ENCODE measurements around the gene DNHD1. TPM values are rescaled to one million over a fixed set of nuclear protein-coding genes. Genes with fewer than 3 reads are reported as not detected.

Gene DNHD1
- total RNA-seq, 2 donors from 2014 or later = 7.4 to 11.8 TPM

- TF ChIP-seq CTCF (IDR thresholded peaks at IDR 0.05) = no peak
These were observed 49.0 kb downstream of the DNHD1 start for GRCh38 chr11:6545917-6546605.

GRCh38 chr11:6546735-6547134 lies 49.7 kb downstream of the DNHD1 start:
- Histone ChIP-seq H3K9ac (ENCODE audit: low read depth in 2 of 2, low read length in 2 of 2) (no peak overlapping the region), H3K27ac (no peak overlapping the region), H3K36me3 (peaks cover 3% of the 10 kb centered on the region), H3K9me3 (no peaks in the 10 kb centered on the region), H3K4me3 (no peak overlapping the region), H3K4me1 (no peaks in the 10 kb centered on the region), H3K27me3 (no peaks in the 10 kb centered on the region)
- no peak for DNase-seq
- no peak for TF ChIP-seq CTCF (IDR thresholded peaks at IDR 0.05)
- intact Hi-C loops (cut with DNase I) = no loop called here

More at GRCh38 chr11:6545917-6546605, 49.0 kb downstream of the DNHD1 start:
- H3K27ac ChIP-seq = no peak overlapping the region
- no peak overlapping the region for H3K4me3 ChIP-seq
- no peaks in the 10 kb centered on the region for H3K9me3 ChIP-seq
- no peak for DNase-seq
- H3K9ac ChIP-seq (ENCODE audit: low read depth in 2 of 2, low read length in 2 of 2) = no peak overlapping the region
- H3K4me1 ChIP-seq = no peaks in the 10 kb centered on the region
- no peaks in the 10 kb centered on the region for H3K27me3 ChIP-seq
- H3K36me3 ChIP-seq = peaks cover 3% of the 10 kb centered on the region
- intact Hi-C loops (cut with DNase I) = no loop called here

- no peak for TF ChIP-seq CTCF (IDR thresholded peaks at IDR 0.05)
- intact Hi-C loops (cut with DNase I) = no loop called here
- Histone ChIP-seq H3K4me1 (no peaks in the 10 kb centered on the region), H3K9me3 (no peaks in the 10 kb centered on the region), H3K36me3 (peaks cover 3% of the 10 kb centered on the region), H3K27me3 (no peaks in the 10 kb centered on the region), H3K27ac (no peak overlapping the region), H3K4me3 (no peak overlapping the region), H3K9ac (ENCODE audit: low read depth in 2 of 2, low read length in 2 of 2) (no peak overlapping the region)
- no peak for DNase-seq
These were observed 50.1 kb downstream of the DNHD1 start for GRCh38 chr11:6547177-6547576.

GRCh38 chr11:6548121-6548520 lies 51.0 kb downstream of the DNHD1 start:
- H3K4me1 ChIP-seq = no peaks in the 10 kb centered on the region
- H3K9ac ChIP-seq (ENCODE audit: low read depth in 2 of 2, low read length in 2 of 2) = no peak overlapping the region
- H3K9me3 ChIP-seq = no peaks in the 10 kb centered on the region
- H3K36me3 ChIP-seq = peaks cover 3% of the 10 kb centered on the region
- H3K27me3 ChIP-seq = no peaks in the 10 kb centered on the region
- intact Hi-C loops (cut with DNase I) = no loop called here
- H3K27ac ChIP-seq = no peak overlapping the region
- H3K4me3 ChIP-seq = no peak overlapping the region
- TF ChIP-seq CTCF (IDR thresholded peaks at IDR 0.05) = no peak
- no peak for DNase-seq

- H3K27ac ChIP-seq = no peak overlapping the region
- TF ChIP-seq CTCF (IDR thresholded peaks at IDR 0.05) = no peak
- no peak overlapping the region for H3K4me3 ChIP-seq
- no peak for DNase-seq
- no peaks in the 10 kb centered on the region for H3K9me3 ChIP-seq
- H3K27me3 ChIP-seq = no peaks in the 10 kb centered on the region
- peaks cover 3% of the 10 kb centered on the region for H3K36me3 ChIP-seq
- intact Hi-C loops (cut with DNase I) = no loop called here
- H3K9ac ChIP-seq (ENCODE audit: low read depth in 2 of 2, low read length in 2 of 2) = no peak overlapping the region
- H3K4me1 ChIP-seq = no peaks in the 10 kb centered on the region
These were observed 51.6 kb downstream of the DNHD1 start for GRCh38 chr11:6548641-6549040.

All from colonic mucosa (tissue), 4 donors.